HG03139 (cell line): ENCODE measurements around the gene RMND5B.

Experiments
- ATAC-seq: cut with Tn5 transposase; IDR thresholded peaks from one replicate; pipeline ENCODE4 v1.9.1; 2021; ENCODE audit not compliant: unreplicated experiment

Gene RMND5B

DNA sequence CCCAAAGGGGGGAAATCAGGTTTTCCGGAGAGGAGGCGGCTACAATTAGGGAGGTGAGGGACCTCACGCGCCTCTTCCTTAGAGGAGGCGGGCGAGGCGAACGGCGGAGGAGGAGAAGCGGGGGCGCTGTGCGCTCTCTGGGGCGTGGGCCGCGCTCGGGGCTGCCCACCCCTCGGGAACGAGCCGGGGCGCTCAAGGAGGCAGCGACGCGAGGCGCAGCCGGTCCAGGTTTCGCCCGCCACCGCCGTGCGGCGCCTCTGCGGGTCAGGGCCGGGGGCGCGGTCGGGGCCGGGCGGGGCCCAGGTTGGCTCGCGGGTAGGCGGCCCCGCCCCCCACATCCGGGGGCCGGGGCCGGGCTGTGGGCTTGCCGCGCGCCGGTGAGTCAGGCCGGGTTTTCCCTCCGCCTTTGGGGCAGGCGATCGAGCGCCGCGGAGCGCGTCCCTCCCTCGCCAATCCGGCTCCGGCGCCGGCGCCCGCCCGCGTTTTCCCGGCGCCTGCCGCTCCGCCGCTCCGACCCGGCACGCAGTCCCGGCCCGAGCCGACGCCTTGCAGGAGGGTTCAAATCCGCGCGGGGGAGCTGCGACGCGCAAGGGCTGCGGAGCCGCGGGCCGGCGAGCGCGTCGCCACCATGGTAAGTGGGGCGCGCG lies 17.6 kb upstream of the RMND5B start, which contains the start of gene N4BP3:
TSS of gene N4BP3 (plus strand) at position 392 of the 647 bp plus-strand sequence. CDS start 6,052 bp downstream, outside the sequence.
- ATAC-seq: peak; percentile 48

DNA sequence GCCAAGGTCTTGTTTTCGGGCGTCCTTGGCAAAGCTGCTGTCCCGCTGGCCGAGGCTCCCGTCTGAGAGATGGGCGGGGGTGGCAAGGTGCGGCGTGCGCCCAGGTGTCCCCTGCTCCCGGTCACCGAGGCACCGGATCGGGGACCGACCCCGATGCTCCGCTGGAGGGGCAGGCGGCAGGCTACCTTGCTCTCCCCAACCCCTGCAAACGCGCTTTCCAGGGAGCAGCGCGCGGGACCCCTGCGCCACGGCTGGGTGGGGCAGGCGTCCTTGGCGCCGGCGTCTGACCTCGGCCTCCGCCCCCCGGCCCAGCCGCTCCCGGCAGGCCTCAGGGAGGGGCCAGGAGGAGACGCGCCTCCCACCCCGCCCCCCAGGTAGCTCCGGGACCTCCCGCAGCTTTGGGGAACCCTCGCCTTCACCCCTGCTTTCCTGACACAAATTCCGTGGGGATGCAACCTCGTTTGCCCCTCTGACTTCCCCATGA lies 16.9 kb upstream of the RMND5B start:
- ATAC-seq: no peak

DNA sequence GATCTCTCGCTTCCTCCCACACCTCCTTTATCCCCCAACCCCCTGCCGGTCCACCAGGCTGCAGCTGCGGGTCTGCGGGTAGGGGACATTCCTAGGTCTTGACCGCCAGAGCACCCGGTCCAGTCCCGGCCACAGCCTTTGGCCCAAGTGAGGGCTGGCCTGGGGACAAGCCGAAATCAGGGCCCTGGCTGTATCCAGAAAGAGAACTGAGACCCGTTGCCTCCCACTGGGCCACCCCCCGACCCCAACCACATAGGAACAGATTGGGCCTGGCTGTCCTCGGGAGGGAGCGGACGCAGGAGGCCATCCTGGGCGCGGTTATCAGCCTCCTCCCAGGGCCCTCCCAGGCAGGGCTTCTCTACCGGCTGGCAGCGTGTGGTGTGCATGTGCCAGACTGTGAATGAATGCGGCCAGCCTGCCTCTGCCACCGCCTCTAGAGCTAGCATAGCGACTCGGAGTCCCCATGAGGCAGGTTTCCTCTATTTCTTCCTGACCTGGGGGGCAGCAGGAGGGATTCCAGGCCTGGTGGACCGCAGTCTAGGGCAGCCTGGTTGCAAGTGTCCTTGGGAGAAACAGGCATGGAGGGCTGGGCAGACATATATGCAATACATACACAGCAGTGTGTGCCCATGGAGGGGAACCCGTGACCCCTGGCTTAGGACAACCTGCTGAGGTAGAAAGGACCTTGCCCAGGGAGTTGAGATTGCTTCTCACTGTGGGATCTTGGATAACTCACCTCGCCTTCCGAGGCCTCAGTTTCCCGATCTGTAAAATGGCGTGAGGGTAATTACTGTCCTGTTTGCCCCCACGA lies 16.3 kb upstream of the RMND5B start:
- no peak for ATAC-seq

DNA sequence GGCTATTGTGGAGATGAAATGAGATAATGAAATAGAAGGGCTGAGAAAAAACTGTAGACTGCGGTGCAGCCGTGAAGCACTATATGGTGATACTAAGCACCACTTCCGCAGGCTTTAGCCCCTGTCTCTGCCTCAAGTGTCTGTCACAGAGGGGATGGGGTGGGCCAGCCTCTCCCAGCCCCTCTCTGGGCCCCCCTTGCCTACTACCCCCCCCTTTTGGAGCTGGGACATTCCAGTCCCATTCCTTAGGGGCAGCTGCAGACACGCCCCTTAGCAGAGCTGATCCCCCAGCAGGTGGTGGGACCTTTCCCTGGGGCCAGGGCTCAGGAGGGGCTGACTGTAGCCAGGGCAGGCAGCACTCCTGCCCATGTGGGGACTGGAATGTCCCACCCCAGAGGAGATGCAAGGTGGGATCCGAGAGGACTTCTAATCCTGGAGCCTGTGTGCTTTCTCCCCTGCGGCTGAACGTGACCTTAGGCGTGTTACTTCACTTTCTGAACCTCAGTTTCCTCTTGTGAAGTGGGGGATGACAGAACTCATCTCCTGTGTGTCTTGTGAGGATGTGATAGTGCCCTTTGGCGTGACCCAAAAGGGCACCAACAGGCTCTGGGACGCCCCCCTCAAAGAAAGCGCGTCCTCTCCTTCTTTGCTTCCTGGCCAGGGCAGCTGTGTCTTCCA lies 15.5 kb upstream of the RMND5B start:
- no peak for ATAC-seq

DNA sequence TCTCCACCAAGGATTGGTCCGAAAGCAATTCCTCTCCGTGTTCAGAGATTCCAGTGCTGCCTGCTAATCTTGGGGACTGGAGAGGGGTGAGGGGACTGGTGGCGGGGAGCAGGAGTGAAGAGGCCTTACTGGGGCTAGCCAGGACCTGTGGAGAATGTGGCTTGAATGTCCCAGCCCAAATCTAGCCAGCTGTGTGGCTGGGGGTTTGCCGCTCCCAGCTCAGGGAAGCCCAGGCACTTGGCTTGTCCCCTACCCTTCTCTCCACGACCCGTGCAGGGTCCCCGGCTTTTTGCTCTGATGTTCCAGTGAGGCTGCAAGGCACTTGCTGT lies 15.0 kb upstream of the RMND5B start:
- ATAC-seq: no peak

DNA sequence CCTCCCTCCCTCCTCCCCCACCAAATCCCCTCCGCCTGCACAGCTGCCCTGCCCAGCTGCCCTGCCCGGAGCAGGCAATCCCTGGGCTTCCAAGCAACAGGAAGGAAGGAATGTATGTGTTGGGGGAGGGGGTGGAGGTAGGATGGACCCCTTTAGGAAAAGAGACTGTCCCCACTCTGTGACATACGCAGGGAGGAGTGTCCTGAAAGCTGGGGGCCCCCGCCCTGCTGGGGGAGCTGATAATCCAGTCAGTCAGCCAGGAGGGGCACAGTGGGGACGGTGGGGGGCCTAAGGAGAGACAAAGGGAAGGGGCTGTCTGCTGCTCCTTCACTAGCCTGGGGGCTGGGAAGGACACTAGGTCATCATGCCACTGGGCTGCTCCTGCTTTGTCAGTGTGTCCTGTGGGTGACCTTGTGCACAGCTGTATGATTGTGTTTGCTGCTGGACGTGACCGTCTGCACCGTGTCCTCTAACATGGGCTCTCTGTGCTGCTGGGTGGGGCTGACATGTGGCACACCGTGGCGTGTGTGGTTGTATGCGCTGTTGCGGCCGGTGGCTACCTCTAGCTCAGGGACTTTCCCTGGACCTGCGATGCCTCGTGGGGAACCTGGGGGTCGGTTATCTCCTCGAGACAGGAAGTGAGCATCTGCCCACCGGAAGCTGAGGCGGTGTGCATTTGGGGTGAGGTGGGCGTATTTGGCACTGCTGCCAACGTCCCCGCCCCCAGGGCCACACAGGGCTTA lies 14.5 kb upstream of the RMND5B start:
- peak; percentile 22 for ATAC-seq

DNA sequence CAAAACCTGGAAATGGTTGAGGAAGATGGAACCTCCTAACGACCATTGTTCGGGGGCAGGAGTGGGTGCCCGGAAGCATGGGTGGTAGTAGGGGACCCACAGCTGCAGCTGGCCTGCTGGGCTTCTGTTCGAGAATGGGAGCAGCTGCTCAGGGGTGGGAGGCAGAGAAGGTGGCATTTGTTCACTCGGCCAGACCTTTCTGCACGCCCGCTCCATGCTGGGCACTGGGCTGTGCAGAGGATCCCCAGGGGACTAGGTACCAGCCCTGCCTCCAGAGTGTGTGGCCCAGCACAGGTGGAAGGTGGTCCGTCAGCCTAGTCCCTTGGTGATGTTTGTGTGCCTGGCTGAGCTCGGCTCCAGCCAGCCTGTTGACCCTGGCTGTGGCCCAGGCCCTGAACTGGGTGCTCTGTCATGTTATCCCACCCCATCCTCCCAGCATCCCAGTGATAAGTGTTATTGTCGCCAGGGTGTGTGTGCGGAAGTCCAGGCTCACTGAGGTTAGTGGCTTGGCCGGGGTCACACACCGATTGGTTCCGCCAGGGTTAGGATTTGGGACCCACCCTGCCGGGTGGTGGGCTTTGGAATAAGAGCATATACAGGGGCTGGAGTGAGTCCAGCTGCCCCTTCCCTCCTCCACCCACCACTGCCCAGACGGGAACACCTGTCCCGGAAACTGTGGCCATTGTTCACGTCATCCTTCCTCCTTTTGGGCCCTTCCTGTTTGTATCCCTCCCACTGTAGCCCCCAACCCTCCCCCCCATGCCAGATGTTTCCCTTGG lies 12.7 kb upstream of the RMND5B start:
- no peak for ATAC-seq

DNA sequence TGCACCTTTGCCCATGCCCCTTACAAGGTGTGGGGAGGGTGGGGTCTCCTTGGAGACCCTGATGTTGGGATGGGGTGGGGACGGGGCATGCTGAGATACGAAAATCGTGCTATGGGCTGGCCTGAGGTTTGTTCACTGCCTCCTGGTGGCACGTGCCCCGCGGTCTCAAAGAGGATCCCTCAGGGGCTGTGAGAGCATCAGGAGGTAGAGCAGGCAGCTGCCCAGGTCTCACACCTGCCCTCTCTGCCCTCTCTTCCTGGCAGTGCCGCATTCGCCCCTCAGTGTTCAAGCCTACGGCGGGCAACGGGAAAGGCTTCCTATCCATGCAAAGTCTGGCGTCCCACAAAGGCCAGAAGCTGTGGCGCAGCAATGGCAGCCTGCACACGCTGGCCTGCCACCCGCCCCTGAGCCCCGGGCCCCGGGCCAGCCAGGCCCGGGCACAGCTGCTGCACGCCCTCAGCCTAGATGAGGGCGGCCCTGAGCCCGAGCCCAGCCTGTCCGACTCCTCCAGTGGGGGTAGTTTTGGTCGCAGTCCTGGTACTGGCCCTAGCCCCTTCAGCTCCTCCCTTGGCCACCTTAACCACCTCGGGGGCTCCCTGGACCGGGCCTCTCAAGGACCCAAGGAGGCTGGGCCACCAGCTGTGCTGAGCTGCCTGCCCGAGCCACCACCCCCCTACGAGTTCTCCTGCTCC lies 10.8 kb upstream of the RMND5B start:
- ATAC-seq: no peak

DNA sequence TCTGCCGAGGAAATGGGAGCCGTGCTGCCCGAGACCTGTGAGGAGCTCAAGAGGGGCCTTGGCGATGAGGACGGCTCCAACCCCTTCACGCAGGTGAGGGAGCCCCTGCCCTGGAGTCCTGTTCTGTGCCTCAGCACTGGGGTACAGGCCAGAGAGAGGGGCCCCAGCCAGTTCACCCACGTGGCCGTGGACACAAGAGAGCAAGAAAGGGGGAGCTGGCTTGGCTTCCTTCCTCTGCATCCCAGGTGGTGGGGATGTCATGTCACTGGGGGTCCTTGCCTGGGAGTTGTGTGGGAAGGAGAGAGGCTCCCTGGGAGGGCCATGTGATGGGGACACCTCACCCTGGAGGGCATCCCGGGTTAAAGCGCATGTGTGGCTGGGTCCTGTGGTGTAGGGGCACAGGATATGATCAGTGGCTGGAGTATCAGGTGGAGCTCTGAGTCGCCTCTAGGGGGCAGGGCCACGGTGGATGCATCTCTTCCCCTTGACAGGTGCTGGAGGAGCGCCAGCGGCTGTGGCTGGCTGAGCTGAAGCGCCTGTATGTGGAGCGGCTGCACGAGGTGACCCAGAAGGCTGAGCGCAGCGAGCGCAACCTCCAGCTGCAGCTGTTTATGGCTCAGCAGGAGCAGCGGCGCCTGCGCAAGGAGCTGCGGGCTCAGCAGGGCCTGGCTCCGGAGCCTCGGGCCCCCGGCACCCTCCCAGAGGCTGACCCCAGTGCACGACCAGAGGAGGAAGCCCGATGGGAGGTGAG lies 10.0 kb upstream of the RMND5B start:
- ATAC-seq: peak; percentile 78

DNA sequence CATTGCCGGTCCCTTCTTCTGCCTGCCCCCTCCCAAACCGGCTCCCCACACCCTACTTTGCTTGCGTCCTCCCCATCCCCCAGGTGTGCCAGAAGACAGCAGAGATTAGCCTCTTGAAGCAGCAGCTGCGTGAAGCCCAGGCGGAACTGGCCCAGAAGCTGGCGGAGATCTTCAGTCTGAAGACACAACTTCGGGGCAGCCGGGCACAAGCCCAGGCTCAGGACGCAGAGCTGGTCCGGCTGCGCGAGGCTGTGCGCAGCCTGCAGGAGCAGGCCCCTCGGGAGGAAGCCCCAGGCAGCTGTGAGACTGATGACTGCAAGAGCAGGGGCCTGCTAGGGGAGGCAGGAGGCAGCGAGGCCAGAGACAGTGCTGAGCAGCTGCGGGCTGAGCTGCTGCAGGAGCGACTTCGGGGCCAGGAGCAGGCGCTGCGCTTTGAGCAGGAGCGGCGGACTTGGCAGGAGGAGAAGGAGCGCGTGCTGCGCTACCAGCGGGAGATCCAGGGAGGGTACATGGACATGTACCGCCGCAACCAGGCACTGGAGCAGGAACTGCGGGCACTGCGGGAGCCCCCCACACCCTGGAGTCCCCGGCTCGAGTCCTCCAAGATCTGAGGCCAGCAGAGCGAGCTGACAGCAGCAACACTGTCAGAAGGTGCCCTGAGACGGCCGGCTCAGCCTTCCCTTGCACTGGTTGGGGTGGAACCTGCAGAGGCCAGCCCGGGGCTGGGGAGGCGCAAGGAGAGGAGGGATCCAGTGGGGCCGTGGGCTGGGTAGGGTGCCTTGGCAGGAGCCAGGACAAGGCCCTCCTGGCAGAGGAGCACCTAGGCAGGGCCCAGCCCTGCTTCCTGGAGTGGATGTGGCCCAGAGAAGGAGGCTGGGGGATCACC lies 9.2 kb upstream of the RMND5B start:
- ATAC-seq: no peak

DNA sequence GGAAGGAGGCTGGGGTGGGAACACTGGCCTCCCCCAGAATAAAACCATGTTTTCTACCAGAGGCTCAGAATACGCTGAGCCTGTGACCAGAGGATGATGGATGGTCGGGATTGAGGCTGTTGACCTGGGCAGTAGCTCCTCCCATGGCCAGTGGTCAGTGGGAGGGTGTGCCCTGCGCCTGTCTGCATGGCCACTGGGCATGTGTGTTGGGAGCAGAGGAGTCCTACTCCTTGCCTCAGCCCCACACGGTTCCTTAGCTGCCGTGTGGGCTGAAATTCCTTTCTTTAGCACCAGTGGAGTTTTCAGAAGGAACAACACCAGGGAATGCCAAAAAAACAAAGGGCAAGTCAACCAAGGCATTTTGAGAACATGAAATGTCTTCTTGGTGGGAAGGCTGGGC lies 8.5 kb upstream of the RMND5B start:
- ATAC-seq: no peak

DNA sequence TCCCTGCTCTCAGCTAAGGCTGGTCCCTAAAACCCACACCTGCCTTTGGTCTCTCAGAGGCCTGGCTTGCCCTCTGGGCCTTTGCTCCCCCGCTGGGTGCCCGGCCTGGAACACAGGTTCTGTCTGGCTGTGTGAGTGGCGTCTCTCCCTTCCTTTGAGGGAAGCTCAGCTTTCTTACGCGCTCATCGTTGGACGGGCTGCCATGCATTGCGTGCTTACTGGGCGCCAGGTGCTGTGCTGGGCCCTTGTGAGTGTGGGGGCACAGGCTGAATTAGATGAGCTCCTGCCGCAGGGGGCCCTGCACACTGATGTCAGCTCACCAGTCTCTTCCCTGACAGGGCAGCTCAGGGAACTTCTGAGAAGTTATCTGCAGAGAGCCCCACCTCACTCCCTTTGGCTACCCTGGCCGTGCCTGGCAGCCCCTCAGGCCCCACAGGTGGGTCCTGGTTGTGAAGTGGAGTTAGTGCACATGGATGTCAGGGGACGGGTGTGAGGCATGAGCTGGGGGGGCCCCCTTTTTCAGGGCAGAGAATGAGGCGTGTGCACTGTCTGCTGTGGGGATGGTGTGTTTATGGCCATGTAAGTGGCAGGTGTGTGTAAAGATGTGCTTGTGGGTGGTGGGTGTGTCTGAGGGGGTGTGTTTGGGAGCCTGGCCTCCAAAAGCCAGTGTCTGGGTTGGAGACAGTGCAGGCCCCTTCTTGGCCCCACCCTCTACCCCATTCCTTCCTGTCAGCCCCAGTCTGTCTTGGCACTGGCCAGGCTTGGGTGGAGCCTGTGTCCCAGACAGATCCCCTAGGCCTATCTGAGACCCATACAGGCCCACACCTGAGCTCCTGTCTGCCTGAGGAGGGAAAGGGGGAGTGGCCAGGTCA lies 7.5 kb upstream of the RMND5B start:
- ATAC-seq: no peak

DNA sequence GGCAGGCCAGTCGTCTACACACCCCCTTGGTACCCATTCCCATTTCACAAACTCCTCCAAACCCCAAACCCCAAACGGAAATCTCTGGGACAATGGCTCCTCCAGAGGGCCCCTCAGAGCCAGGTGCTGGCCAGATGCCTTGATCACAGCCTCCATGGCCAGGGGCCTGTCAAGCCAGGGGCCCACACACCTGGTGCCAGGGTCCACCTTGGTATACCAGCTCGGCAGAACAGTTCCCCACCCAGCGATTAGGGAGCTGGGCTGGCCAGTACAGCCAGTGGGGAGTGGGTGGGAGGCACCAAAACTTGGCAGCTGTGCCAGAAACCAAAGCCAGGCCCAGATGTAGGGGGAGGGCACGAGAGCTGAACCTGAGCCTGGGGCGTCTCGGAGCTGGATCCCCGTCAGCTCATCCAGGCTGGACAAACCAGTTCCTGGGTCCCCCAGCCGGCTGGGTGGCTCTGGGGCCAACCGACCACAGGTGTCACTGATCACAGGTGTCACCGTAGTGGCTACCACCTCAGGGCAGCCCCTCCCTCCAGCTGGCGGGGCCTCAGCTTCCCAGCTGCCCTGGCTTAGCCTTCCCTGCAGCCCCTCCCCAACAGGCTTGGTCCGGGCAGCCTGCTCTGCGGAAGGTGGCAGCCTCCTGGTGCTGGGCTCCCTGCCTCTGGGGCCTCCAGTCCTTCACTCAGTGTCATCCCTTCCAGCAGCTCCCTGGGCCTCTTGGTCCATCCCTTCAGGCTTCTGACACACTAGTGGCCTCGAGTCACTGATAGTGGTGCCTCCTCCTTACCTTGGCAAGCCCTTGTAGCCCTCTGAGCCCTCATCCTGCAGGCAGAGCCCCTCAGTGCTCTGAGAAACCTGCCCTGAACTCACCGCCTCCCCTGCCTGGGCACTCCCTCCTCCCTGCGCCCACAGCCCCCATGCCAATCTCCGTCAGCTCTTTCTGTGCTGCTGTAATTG lies 6.6 kb upstream of the RMND5B start:
- ATAC-seq: no peak

DNA sequence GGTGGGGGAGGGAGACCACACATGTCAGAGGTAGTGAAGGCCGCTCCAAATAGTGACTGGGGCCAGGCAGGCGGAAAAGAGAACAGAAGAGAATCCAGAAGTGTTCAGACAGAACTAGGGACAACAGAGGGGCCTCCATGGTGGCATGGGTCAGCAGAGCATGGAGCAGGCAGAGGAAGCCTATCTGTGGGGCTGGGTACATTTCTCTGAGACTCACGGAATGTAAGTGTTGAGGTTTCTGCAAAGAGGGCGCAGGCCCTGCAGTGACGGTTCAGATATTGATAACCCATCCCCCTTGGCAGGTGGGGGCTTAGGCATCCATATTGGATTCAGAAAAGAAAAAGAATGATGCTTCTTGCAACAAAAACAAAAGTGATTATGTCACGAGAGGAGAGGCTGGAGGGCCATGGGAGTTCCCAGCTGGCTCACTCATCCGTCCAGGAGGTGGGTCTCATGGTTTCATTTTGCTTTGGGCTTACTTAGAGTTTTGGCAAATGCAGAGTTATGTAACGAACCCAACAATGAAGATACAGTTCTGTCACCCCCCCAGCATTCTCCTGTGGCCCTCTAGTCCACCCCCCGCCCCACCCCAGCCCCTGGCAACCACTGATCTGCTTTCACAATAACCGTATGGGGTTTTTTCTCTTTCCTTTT lies 5.4 kb upstream of the RMND5B start:
- ATAC-seq: no peak

DNA sequence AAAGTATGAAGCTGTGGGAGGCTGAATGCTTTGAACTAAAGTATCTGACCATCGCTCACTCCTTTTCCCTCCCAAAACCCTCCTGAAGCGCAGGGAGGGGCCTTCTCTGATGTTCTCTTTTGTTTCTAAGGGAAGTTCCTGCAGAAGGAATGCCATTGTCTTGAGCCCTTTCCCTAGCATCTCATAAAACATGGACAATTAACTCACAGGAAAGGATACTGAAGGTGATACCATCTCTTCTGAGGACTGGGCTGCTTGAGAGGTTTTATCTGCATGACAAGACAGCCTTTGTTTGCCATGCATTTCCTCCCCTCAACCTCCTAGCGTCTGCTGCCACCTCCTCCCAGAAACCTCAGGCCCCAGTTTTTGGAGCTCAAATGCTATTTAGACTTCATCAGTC lies 4.3 kb upstream of the RMND5B start:
- no peak for ATAC-seq
